Measurements from ENCODE around the gene PTPN7. TPM values are rescaled to one million over a fixed set of nuclear protein-coding genes. Genes with fewer than 3 reads are reported as not detected.
A peak's percentile ranks its signal among the peaks of the same experiment; 100 is the strongest.
"Not testable (repeated sequence)": the region's sequence is repeated elsewhere in the genome, so short reads cannot be mapped to it uniquely, and the experiment has no call there.

Gene PTPN7
- total RNA-seq, 1 donor = 167 TPM

DNA sequence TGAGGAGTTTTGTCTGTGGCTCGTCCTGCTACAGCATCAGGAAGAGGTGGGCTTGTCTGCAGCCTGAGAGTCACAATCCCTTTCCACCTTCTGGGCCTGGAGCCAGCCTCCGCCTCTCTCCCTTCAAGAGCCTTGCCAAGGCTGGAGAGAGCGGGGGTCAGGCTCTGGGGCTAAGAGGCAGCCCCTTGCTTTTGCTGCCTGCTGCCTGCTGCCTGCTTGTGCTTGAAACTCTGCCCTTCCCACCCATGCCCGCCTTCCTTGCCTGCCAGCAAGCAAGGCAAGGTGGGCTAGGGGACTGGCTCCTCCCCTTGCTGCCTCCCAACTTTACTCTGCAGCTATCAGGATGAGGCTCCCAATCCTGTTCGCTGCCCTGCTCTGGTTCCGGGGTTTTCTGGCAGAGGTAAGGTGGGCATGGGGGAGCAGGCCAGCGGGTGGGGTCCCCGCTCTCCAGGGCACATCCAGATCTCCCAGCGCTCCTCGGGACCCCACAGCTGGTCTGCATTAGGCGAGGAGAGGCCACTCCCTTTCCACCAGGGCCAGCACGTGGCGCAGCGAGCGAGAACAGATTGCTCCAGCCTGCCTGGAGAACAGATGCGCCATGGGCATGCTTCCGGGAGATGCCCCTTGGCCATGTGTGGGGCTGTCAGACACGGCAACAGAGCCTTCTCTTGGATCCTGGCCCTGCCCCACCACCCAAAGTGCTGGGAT is 7.5 kb upstream of the PTPN7 start:
- no peak for DNase-seq (ENCODE audit: low read depth in 2 of 3, low spot score in 2 of 3)

DNA sequence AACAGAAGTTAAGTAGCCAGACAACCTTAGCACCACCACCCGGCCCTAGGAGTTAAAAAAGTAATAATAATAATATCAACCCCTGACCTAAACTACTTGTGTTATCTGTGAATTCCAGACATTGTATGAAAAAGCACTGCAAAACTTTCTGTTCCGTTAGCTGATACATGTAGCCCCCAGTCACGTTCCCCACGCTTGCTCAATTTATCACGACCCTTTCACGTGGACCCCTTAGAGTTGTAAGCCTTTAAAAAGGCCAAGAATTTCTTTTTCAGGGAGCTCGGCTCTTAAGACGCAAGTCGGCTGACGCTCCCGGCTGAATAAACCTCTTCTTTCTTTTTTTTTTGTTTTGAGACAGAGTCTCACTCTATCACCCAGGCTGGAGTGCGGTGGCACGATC is 6.7 kb upstream of the PTPN7 start:
- DNase-seq (ENCODE audit: low read depth in 2 of 3, low spot score in 2 of 3) = not testable (repeated sequence)

DNA sequence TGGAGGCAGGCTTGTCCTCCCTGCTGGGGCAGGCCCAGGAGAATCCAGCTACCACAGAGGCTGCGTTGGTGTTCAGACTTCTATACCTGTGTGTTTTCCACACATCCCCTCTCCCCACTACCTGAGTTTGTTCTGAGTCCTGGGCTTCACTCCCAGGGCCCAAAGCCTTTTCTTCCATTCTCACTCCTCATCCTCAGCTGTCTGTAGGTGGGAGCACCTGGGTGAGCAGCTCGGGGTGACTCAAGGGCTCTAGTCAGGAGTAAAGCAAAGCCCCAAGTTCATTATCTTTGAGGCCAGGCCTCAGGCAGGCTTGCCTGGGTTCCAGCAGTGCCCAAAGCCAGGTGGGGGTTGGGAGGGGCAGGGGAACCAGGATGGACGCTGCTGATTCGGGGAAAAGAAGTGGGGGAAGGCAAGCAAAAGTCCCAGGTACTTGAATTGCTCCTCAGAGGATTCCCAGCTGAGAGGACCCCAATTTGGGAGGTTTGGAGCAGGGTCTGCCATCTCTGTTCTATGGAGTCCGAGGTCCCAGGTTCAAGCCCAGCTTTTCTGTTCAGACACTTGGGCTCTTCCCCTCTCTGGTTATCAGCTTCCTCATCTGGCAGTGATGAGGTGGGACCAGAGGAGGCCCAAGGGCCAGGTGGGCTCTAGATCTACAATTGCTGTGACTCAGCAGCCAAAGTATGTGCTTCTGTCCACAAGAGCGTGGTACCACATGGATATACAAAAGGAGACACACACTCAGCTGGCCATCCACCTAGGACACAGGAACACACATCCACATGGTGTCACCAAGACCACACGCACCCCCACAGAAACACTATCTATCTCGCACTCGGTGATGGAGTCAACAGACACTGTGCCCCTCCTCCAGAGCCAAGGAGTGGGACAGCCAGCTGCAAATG is 5.8 kb upstream of the PTPN7 start:
- no peak for DNase-seq (ENCODE audit: low read depth in 2 of 3, low spot score in 2 of 3)

GRCh38 chr1:202165267-202165941 is 5.0 kb upstream of the PTPN7 start:
- no peak for DNase-seq (ENCODE audit: low read depth in 2 of 3, low spot score in 2 of 3)

- DNase-seq (ENCODE audit: low read depth in 2 of 3, low spot score in 2 of 3) = peak in 2 of 3 donors; percentile 58 to 66
Measured at GRCh38 chr1:202164271-202165037, 4.1 kb upstream of the PTPN7 start.

DNA sequence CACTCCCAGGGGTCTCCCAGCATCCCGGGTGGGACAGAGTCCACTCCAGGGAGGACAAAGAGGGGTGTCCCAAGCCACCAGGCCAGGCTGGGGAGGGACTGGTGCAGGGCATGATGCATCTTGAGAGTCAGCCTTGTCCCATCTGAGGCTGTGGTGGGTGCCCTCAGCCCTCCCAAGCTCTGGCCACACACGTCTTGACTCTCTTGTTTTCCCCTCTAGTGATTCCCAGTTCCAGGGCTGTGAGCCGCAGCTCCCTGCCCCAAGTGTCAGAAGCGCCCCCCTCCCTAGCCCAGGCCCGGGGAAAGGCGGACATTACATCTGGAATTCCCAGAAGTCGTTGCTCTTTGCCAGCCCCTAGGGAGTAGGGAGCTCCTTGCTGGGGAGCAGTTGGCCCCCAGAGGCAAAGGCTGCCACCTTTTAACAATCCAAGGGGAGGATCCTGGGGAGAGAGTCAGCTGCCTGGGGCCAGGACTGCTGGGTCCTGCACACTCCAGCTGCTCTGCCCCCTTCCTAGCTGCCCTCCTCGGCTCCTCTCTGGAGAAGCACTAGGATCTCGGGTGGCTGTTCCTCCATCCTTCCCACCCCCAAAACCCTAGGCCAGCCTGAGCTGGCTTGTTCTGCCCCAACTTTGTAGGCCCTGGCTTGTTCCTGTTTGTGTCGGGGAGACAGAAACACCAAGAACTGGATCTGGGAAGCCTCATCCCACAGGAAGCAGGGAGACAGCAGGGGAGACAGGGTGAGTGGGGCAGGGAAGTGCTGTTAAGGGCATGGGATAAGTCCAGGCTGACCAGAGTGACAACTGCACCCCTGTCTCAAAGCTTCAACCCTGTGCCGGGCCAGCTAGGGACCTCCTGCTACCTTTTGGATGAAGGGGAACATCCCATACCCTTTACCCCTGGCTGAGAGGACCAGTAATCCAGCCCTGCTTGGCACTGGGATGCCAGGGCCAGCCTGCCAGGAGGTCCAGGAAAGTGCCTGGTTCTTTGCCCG is 3.2 kb upstream of the PTPN7 start:
- no peak for DNase-seq (ENCODE audit: low read depth in 2 of 3, low spot score in 2 of 3)

GRCh38 chr1:202162418-202163280 is 2.2 kb upstream of the PTPN7 start:
- DNase-seq (ENCODE audit: low read depth in 2 of 3, low spot score in 2 of 3) = no peak

DNA sequence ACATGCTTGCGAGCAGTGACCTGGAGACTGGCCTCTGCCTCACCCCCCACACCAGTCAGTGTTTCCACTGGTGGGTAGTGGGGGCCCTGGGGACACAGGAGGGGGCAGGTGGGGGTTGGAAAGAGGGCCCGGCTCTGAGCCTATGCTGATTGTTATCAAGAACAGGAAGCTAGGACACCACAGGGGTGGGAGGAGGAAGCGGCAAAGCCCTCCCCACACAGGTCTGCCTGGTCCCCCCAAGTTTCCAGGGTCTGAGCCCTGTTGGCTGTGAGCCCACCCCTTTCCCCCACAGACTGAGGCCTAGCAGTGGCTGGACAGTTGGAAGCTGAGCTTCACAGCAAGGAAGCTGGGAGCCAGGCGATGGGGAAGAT is 1.6 kb upstream of the PTPN7 start:
- peak in 2 of 3 donors; percentile 40 to 55 for DNase-seq (ENCODE audit: low read depth in 2 of 3, low spot score in 2 of 3)

DNA sequence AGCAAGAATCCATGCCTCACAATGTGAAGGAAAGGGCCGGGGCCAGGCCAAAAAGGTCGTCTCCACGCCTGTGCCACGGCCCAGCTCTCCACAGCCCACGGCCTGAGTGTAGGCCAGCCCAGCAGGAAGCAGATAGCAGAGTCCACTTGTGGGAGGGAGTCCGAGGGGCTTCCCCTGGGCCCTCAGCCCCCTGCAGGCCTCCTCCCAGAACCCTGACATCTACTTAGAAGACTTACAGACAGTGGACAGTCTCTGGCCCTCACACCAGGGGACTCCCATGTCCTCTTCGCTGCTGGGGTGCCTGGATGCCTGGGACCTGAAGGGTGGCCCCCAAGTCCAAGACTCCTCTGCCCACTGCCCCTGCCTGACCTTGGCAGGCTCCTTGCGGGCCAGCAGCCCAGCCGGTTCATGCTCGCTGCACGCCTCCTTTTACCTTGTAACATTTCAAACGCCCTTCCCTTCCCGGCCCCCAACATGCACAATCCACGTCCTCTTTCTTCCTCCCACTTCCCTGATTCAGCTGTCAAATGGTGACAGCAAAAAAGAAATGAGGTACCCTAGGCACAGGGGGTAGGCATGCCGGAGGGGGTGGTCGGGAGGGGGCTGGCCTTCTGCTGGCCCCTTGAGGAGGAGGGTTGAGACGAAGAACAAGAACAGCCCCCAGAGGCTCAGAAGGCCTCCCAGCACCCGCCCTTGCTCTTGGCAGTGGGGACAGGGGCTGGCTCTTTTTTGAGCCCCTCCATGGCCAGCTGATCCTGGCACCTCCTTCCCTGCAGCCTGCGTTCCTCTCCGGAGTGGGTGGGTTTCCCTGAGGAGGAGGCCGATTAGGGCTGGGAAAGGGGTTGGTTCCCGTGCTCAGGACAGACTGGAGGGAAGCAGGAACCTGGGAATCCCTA is 997 bp upstream of the PTPN7 start:
- no peak for DNase-seq (ENCODE audit: low read depth in 2 of 3, low spot score in 2 of 3)

- DNase-seq (ENCODE audit: low read depth in 2 of 3, low spot score in 2 of 3) = peak in 2 of 3 donors; percentile 49 to 61
Measured at GRCh38 chr1:202159534-202160371, 649 bp downstream of the PTPN7 start.

GRCh38 chr1:202158810-202159533 is 1.4 kb downstream of the PTPN7 start:
- no peak for DNase-seq (ENCODE audit: low read depth in 2 of 3, low spot score in 2 of 3)

GRCh38 chr1:202157945-202158344 is 2.5 kb downstream of the PTPN7 start:
- DNase-seq (ENCODE audit: low read depth in 2 of 3, low spot score in 2 of 3) = no peak

GRCh38 chr1:202156590-202156989 is 3.8 kb downstream of the PTPN7 start:
- no peak for DNase-seq (ENCODE audit: low read depth in 2 of 3, low spot score in 2 of 3)

- DNase-seq (ENCODE audit: low read depth in 2 of 3, low spot score in 2 of 3) = no peak
Measured at GRCh38 chr1:202155478-202156021, 4.9 kb downstream of the PTPN7 start.

GRCh38 chr1:202154766-202155477 is 5.5 kb downstream of the PTPN7 start:
- peak in 2 of 3 donors; percentile 47 to 75 for DNase-seq (ENCODE audit: low read depth in 2 of 3, low spot score in 2 of 3)
